Activated T-helper 1 cell treated with anti-CD3 and anti-CD28 coated beads, Interleukin-12 subunit alpha, Interleukin-12 subunit beta, Interleukin-2, Interleukin-4 antibody, amounts not matched to agents 30 ng/mL and 10 ng/mL and 1 ng/mL, durations not matched to agents 14 hours and 24 hours and 36 hours (primary cell): ENCODE results near the gene VASN. TPM values are rescaled to one million over a fixed set of nuclear protein-coding genes. Genes with fewer than 3 reads are reported as not detected.
"Not testable (repeated sequence)": the region's sequence is repeated elsewhere in the genome, so short reads cannot be mapped to it uniquely, and the experiment has no call there.

ENCODE experiments used
- DNase-seq: peaks from one replicate; pipeline ENCODE4 v3.0.0; 2021; ENCODE audit warnings: low spot score
- H3K27ac Mint-ChIP-seq: one replicate; pipeline ENCODE4 v1.8.0; 2021; ENCODE audit warnings: mild to moderate bottlenecking, mixed read lengths
- H3K27me3 Mint-ChIP-seq: one replicate; pipeline ENCODE4 v1.8.0; 2022; ENCODE audit warnings: mild to moderate bottlenecking, moderate library complexity, mixed read lengths; ENCODE audit not compliant: insufficient read depth
- H3K36me3 Mint-ChIP-seq: one replicate; pipeline ENCODE4 v1.8.0; 2021; ENCODE audit warnings: low read depth, mixed read lengths
- H3K4me1 Mint-ChIP-seq: one replicate; pipeline ENCODE4 v1.8.0; 2021; ENCODE audit warnings: low read depth, mixed read lengths
- H3K4me3 Mint-ChIP-seq: one replicate; pipeline ENCODE4 v1.8.0; 2021; ENCODE audit warnings: mild to moderate bottlenecking, moderate library complexity, mixed read lengths
- H3K9me3 Mint-ChIP-seq: one replicate; pipeline ENCODE4 v1.8.0; 2021; ENCODE audit warnings: mixed read lengths
- intact Hi-C: fragments of 100-400 bp; cut with micrococcal nuclease; formaldehyde crosslinking; loops from one replicate; pipeline ENCODE4 v1.15.1; 2024
- total RNA-seq: library from RNA; stranded (reverse); gene quantifications from 2 replicates; pipeline ENCODE4 v1.2.3, GENCODE V29; 2022

The VASN gene
- total RNA-seq, 1 donor from 2014 or later: 0.18 TPM

DNA sequence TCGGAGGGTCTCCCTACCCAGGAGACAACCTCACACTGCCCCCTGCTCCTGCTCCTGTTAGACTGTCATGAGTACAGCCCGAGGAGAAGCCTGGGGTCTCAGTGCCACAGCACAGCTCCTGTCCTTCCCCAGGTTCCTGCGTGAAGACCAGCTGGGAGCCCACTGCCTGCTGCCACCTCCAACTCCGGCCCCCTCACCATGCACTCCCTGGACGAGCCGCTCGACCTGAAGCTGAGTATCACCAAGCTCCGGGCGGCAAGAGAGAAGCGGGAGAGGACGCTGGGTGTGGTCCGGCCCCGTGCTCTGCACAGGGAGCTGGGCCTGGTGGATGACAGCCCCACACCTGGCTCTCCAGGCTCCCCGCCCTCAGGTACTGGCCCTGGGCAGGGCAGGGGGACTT, 39.6 kb upstream of the VASN start:
- Mint-ChIP-seq H3K27ac (no peak overlapping the region), H3K27me3 (peaks cover 8% of the 10 kb centered on the region), H3K4me3 (no peak overlapping the region), H3K4me1 (no peaks in the 10 kb centered on the region), H3K9me3 (no peaks in the 10 kb centered on the region), H3K36me3 (no peaks in the 10 kb centered on the region)
- intact Hi-C loops: no loop called here
- DNase-seq: no peak

GRCh38 chr16:4332623-4333307, 38.9 kb upstream of the VASN start:
- Mint-ChIP-seq H3K4me1 (no peaks in the 10 kb centered on the region), H3K4me3 (no peak overlapping the region), H3K9me3 (no peaks in the 10 kb centered on the region), H3K27me3 (peaks cover 8% of the 10 kb centered on the region), H3K27ac (no peak overlapping the region), H3K36me3 (no peaks in the 10 kb centered on the region)
- intact Hi-C loops: no loop called here
- no peak for DNase-seq

DNA sequence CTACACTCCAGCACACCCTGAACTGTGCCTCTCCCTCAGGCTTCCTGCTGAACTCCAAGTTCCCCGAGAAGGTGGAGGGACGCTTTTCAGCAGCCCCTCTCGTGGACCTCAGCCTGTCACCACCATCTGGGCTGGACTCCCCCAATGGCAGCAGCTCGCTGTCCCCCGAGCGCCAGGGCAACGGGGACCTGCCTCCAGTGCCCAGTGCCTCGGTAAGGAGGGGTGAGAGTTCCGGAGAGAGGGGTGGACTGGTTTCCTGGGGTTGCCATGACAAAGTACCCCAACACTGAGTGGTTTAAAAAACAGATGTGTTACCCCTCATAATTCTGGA, 38.4 kb upstream of the VASN start:
- DNase-seq: no peak
- Mint-ChIP-seq H3K27me3 (peaks cover 5% of the 10 kb centered on the region), H3K4me1 (no peaks in the 10 kb centered on the region), H3K4me3 (no peak overlapping the region), H3K36me3 (no peaks in the 10 kb centered on the region), H3K9me3 (no peaks in the 10 kb centered on the region), H3K27ac (no peak overlapping the region)
- intact Hi-C loops: no loop called here

GRCh38 chr16:4333714-4334113, 37.9 kb upstream of the VASN start:
- H3K27me3 Mint-ChIP-seq, H3K4me3 Mint-ChIP-seq, H3K27ac Mint-ChIP-seq, H3K4me1 Mint-ChIP-seq, DNase-seq, intact Hi-C loops, H3K9me3 Mint-ChIP-seq, H3K36me3 Mint-ChIP-seq: not testable (repeated sequence)

- intact Hi-C loops: no loop called here
- no peaks in the 10 kb centered on the region for H3K4me1 Mint-ChIP-seq
- H3K9me3 Mint-ChIP-seq: no peaks in the 10 kb centered on the region
- no peak for DNase-seq
- peaks cover 3% of the 10 kb centered on the region for H3K36me3 Mint-ChIP-seq
- H3K27me3 Mint-ChIP-seq: no peaks in the 10 kb centered on the region
- no peak overlapping the region for H3K4me3 Mint-ChIP-seq
- no peak overlapping the region for H3K27ac Mint-ChIP-seq
Measured at GRCh38 chr16:4334724-4335495, 36.7 kb upstream of the VASN start.

- Mint-ChIP-seq H3K4me3 (no peak overlapping the region), H3K9me3 (no peaks in the 10 kb centered on the region), H3K27me3 (no peaks in the 10 kb centered on the region), H3K27ac (no peak overlapping the region), H3K36me3 (peaks cover 3% of the 10 kb centered on the region), H3K4me1 (no peaks in the 10 kb centered on the region)
- DNase-seq: no peak
- intact Hi-C loops: no loop called here
Measured at GRCh38 chr16:4336701-4337539, 34.7 kb upstream of the VASN start.

DNA sequence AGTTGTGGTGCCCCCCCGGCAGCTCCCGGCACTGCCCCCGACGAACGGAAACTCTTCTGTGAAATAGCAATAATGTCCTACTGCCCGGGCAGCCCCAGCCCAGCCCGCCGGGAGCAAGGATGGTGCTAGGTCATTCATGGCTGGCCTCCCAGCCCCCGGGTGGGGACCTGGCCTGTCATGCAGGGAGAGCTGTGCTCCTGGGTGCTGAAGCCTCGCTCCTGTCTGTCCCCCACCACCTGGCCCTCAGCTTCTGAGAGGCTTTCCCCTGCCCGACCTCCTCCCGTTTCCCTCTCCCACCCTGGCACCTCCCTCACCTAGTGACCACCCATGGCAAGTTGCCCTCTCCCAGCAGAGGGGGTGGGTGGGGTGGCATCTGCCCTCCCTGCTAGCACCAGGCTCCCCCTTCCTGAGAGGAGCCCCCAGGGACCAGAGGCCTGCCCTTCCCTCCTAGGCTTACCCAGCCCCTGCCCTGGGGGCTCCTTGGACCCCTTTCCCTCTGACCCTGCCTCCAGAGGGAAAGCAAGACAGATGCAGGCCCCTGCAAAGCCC, 34.0 kb upstream of the VASN start:
- Mint-ChIP-seq H3K9me3 (no peaks in the 10 kb centered on the region), H3K36me3 (peaks cover 3% of the 10 kb centered on the region), H3K4me1 (no peaks in the 10 kb centered on the region), H3K27me3 (no peaks in the 10 kb centered on the region), H3K27ac (no peak overlapping the region), H3K4me3 (no peak overlapping the region)
- intact Hi-C loops: no loop called here
- DNase-seq: no peak

GRCh38 chr16:4338125-4338582, 33.5 kb upstream of the VASN start:
- Mint-ChIP-seq H3K4me1 (no peaks in the 10 kb centered on the region), H3K27ac (no peak overlapping the region), H3K36me3 (peaks cover 3% of the 10 kb centered on the region), H3K4me3 (no peak overlapping the region), H3K9me3 (no peaks in the 10 kb centered on the region), H3K27me3 (no peaks in the 10 kb centered on the region)
- intact Hi-C loops: no loop called here
- no peak for DNase-seq

- intact Hi-C loops: no loop called here
- Mint-ChIP-seq H3K36me3 (peaks cover 3% of the 10 kb centered on the region), H3K4me3 (no peak overlapping the region), H3K27me3 (no peaks in the 10 kb centered on the region), H3K27ac (no peak overlapping the region), H3K9me3 (no peaks in the 10 kb centered on the region), H3K4me1 (no peaks in the 10 kb centered on the region)
- DNase-seq: no peak
Measured at GRCh38 chr16:4338712-4339299, 32.8 kb upstream of the VASN start.

DNA sequence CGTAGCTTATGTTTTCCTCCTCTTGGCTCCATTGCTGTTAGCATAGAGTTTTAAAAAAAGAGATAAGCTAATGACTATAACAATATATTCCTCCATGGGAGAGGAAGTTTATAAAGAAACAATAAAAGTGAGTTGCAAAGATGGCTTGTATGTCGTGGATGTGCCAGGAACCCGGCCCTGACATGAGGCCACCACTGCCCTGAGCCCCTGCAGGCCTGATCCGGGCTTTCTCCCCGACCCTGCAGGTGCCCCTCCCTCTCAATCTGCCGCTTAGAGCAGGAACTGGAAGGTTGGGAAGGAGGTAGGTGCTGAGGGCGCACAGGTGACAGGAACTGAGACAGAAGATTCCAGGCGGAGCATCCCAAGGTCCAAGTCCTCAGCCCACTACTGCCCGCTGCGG, 32.2 kb upstream of the VASN start:
- no peaks in the 10 kb centered on the region for H3K9me3 Mint-ChIP-seq
- peaks cover 3% of the 10 kb centered on the region for H3K36me3 Mint-ChIP-seq
- no peak overlapping the region for H3K27ac Mint-ChIP-seq
- H3K4me3 Mint-ChIP-seq: no peak overlapping the region
- H3K4me1 Mint-ChIP-seq: no peaks in the 10 kb centered on the region
- no peaks in the 10 kb centered on the region for H3K27me3 Mint-ChIP-seq
- DNase-seq: no peak
- intact Hi-C loops: no loop called here

GRCh38 chr16:4339909-4340308, 31.7 kb upstream of the VASN start:
- Mint-ChIP-seq H3K9me3 (no peaks in the 10 kb centered on the region), H3K36me3 (peaks cover 3% of the 10 kb centered on the region), H3K4me3 (no peak overlapping the region), H3K27ac (no peak overlapping the region), H3K4me1 (no peaks in the 10 kb centered on the region), H3K27me3 (no peaks in the 10 kb centered on the region)
- intact Hi-C loops: no loop called here
- no peak for DNase-seq

DNA sequence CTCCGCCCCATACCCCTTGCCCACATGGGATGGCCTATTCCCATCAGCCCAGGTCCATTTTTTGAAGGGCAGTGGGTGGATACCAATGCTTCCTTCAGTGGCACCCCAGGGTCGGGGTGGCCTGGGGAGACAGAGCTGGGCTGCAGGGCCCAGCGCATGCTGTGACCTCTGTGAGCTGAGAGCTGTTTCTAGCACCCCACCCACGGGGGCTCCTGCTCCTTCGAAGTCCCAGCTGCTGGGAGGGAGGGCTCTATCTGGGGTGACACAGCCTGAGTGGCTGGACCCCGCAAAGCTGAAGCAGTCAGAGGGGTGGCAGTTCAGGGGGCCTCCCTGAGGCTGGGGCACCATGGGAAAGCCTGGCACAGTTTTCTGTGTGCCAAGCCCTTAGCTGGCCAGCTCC, 31.2 kb upstream of the VASN start:
- intact Hi-C loops: no loop called here
- H3K4me1 Mint-ChIP-seq: no peaks in the 10 kb centered on the region
- H3K36me3 Mint-ChIP-seq: peaks cover 3% of the 10 kb centered on the region
- no peak overlapping the region for H3K4me3 Mint-ChIP-seq
- no peak for DNase-seq
- H3K9me3 Mint-ChIP-seq: no peaks in the 10 kb centered on the region
- no peak overlapping the region for H3K27ac Mint-ChIP-seq
- H3K27me3 Mint-ChIP-seq: no peaks in the 10 kb centered on the region
